ENCODE results near the gene SCTR.
A peak's percentile ranks its signal among the peaks of the same experiment; 100 is the strongest.

SCTR gene

DNA sequence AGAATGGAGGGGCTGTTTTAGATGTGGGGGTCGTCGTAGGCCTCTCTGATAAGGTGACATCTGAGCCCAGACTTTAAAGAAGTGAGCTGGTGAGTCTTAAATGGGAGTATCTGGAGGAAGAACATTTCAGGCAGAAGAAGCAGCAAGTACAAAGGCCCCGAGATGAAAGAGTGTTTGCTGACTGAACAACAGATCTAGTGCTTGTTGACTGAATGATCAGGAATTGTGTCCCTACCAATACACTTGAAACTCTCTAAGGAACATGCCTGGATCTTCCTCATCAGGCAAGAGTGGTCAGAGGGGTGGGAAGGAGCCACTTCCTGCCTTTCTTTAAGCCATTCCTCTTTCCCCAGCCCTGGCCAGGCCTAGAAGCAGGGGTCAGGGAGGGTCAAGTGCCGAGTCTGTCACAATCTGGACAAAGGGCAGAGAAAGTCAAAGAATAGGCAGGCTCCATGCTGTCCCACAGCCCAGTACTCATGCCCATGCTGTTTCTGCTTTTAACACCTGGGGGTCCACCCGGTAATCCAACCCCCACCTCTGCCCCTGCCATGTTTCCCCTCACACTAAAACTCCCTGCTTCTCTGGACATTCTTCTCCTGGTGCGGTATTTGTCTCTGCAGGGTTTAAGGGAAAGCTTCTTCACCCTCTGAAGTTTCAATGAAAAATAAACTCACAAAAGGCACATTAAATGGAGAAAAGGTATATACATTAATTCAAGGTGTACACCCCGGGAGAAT is 95.6 kb downstream of the SCTR start:
- 58% methylated on average over 6 of the region's 7 CpGs for WGBS
- no peak overlapping the region for H2BK120ac ChIP-seq (ENCODE audit: low read depth, low read length)

DNA sequence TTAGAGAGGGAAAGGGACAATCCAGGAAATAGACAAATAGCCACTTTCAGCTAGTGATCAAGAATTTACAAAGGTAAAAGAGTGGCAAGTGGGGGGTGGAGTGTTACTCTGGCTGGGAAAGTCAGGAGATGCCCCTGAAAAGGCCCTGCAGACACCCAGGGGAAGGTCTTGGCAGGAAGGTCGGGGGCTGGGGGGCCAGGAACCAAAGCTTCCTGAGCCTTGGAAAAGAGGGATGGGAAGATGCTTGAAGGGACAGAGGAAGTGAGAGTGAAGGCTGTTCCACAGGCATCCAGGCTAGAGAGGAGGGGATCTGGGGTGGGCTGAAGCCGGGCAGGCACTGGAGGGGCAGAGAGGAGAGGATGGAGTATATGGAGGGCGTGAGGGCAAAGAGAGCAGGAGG is 96.5 kb downstream of the SCTR start:
- Histone ChIP-seq H3K4me3 (ENCODE audit: insufficient read depth in 1 of 2, low read depth in 1 of 2, low read length in 2 of 2) (no peak overlapping the region), H2BK5ac (ENCODE audit: low read depth, low read length, poor library complexity, severe bottlenecking) (no peak overlapping the region), H3K36me3 (ENCODE audit: control insufficient read depth in 1 of 2, insufficient read depth in 2 of 2, low read depth in 1 of 2, low read length in 2 of 2) (no peaks in the 10 kb centered on the region), H3K4me2 (ENCODE audit: low read length, poor library complexity, severe bottlenecking) (no peak overlapping the region), H3K4me1 (ENCODE audit: control insufficient read depth, insufficient read depth, low read depth, low read length) (peaks cover 23% of the 10 kb centered on the region), H4K8ac (ENCODE audit: low read length) (no peak overlapping the region), H3K23ac (ENCODE audit: low read length in 2 of 2) (no peak overlapping the region), H2BK12ac (ENCODE audit: low read length in 2 of 2) (peak overlapping the region in 1 of 2 experiments; percentile 29), H3K18ac (ENCODE audit: low read depth in 1 of 2, low read length in 2 of 2) (peak overlapping the region in 1 of 2 experiments; percentile 18), H2BK15ac (ENCODE audit: low read depth, poor library complexity, severe bottlenecking) (peak overlapping the region; percentile 90), H2BK120ac (ENCODE audit: low read depth, low read length) (no peak overlapping the region), H3K27me3 (ENCODE audit: control insufficient read depth in 1 of 2, insufficient read depth in 1 of 2, low read length in 2 of 2) (peaks cover 18 to 67% of the 10 kb centered on the region in 2 experiments), H2AK5ac (ENCODE audit: low read length, severe bottlenecking) (peak overlapping the region; percentile 23), H2AFZ (ENCODE audit: low read depth, low read length) (no peak overlapping the region), H3K9ac (ENCODE audit: low read length) (no peak overlapping the region), H4K91ac (ENCODE audit: low read length) (peak overlapping the region; percentile 77), H3K4ac (ENCODE audit: low read depth in 1 of 2, low read length in 2 of 2) (no peak overlapping the region), H3K27ac (ENCODE audit: low read length, poor library complexity, severe bottlenecking) (no peak overlapping the region), H3K79me1 (replicated peaks; ENCODE audit: low read length, poor library complexity, severe bottlenecking) (peaks cover 1% of the 10 kb centered on the region), H3K14ac (ENCODE audit: low read length in 2 of 2) (no peak overlapping the region), H3K9me3 (ENCODE audit: control insufficient read depth, low read length) (no peaks in the 10 kb centered on the region)
- 79% methylated on average over 3 of the region's 3 CpGs for WGBS
- no peak for DNase-seq

More for the DNA sequence above, 95.6 kb downstream of the SCTR start:
- no peak overlapping the region for H2BK5ac ChIP-seq (ENCODE audit: low read depth, low read length, poor library complexity, severe bottlenecking)
- peak; percentile 45 for DNase-seq
- no peak overlapping the region for H3K23ac ChIP-seq (ENCODE audit: low read length in 2 of 2)
- H3K27me3 ChIP-seq (ENCODE audit: control insufficient read depth in 1 of 2, insufficient read depth in 1 of 2, low read length in 2 of 2), result peaks cover 14 to 65% of the 10 kb centered on the region in 2 experiments
- no peak overlapping the region for H2AK5ac ChIP-seq (ENCODE audit: low read length, severe bottlenecking)
- H3K9me3 ChIP-seq (ENCODE audit: control insufficient read depth, low read length), result no peaks in the 10 kb centered on the region
- no peak overlapping the region for H3K14ac ChIP-seq (ENCODE audit: low read length in 2 of 2)
- H3K4me1 ChIP-seq (ENCODE audit: control insufficient read depth, insufficient read depth, low read depth, low read length), result peaks cover 29% of the 10 kb centered on the region
- H2AFZ ChIP-seq (ENCODE audit: low read depth, low read length), result no peak overlapping the region
- H3K4me3 ChIP-seq (ENCODE audit: insufficient read depth in 1 of 2, low read depth in 1 of 2, low read length in 2 of 2), result no peak overlapping the region
- H3K36me3 ChIP-seq (ENCODE audit: control insufficient read depth in 1 of 2, insufficient read depth in 2 of 2, low read depth in 1 of 2, low read length in 2 of 2), result no peaks in the 10 kb centered on the region
- H2BK12ac ChIP-seq (ENCODE audit: low read length in 2 of 2), result no peak overlapping the region
- no peak overlapping the region for H4K8ac ChIP-seq (ENCODE audit: low read length)
- no peak overlapping the region for H3K4me2 ChIP-seq (ENCODE audit: low read length, poor library complexity, severe bottlenecking)
- peaks cover 7% of the 10 kb centered on the region for H3K79me1 ChIP-seq (replicated peaks; ENCODE audit: low read length, poor library complexity, severe bottlenecking)
- H3K9ac ChIP-seq (ENCODE audit: low read length), result no peak overlapping the region
- H3K4ac ChIP-seq (ENCODE audit: low read depth in 1 of 2, low read length in 2 of 2), result no peak overlapping the region
- H2BK15ac ChIP-seq (ENCODE audit: low read depth, poor library complexity, severe bottlenecking), result no peak overlapping the region
- no peak overlapping the region for H3K18ac ChIP-seq (ENCODE audit: low read depth in 1 of 2, low read length in 2 of 2)
- no peak overlapping the region for H3K27ac ChIP-seq (ENCODE audit: low read length, poor library complexity, severe bottlenecking)
- no peak overlapping the region for H4K91ac ChIP-seq (ENCODE audit: low read length)

DNA sequence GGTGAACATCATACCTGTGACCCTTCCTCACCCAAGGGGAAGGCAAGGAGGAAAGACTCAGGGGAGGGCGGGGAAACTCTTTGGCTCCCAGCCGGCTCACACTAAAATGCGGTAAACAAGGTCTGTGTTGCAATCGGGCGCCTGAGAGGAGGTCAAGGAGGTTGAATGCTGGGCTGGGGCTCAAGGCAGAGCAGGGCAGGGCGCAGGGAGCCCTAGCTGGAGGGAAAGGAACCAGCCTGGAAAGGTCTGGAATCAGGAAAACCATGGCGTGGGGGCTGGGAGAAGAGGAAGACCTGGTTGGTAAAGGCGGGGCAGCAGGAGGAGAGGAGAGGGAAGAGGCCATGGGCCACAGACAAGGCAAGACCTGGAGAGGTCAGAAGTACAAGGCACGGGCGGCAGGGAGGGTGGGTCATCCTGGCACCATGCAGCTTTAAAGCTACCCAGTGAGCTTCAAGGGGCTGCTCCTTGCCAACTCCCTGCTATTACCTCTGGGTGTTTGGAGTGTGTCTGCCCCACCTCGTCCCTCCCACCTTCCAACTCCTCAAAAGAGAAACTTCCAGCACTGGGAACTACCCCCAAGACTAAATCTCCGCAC is 97.4 kb downstream of the SCTR start:
- H3K36me3 ChIP-seq (ENCODE audit: control insufficient read depth in 1 of 2, insufficient read depth in 2 of 2, low read depth in 1 of 2, low read length in 2 of 2), result no peaks in the 10 kb centered on the region
- H2BK12ac ChIP-seq (ENCODE audit: low read length in 2 of 2), result peak overlapping the region in 1 of 2 experiments; percentile 59
- H3K23ac ChIP-seq (ENCODE audit: low read length in 2 of 2), result no peak overlapping the region
- H4K91ac ChIP-seq (ENCODE audit: low read length), result no peak overlapping the region
- no peak overlapping the region for H3K4ac ChIP-seq (ENCODE audit: low read depth in 1 of 2, low read length in 2 of 2)
- H2BK5ac ChIP-seq (ENCODE audit: low read depth, low read length, poor library complexity, severe bottlenecking), result no peak overlapping the region
- H3K4me3 ChIP-seq (ENCODE audit: insufficient read depth in 1 of 2, low read depth in 1 of 2, low read length in 2 of 2), result no peak overlapping the region
- H3K79me1 ChIP-seq (replicated peaks; ENCODE audit: low read length, poor library complexity, severe bottlenecking), result no peaks in the 10 kb centered on the region
- no peak overlapping the region for H2AFZ ChIP-seq (ENCODE audit: low read depth, low read length)
- DNase-seq, result peak; percentile 60
- no peak overlapping the region for H3K4me2 ChIP-seq (ENCODE audit: low read length, poor library complexity, severe bottlenecking)
- H3K4me1 ChIP-seq (ENCODE audit: control insufficient read depth, insufficient read depth, low read depth, low read length), result peaks cover 19% of the 10 kb centered on the region
- H3K9me3 ChIP-seq (ENCODE audit: control insufficient read depth, low read length), result peaks cover 4% of the 10 kb centered on the region
- no peak overlapping the region for H2AK5ac ChIP-seq (ENCODE audit: low read length, severe bottlenecking)
- no peak overlapping the region for H4K8ac ChIP-seq (ENCODE audit: low read length)
- peak overlapping the region in 1 of 2 experiments; percentile 52 for H3K18ac ChIP-seq (ENCODE audit: low read depth in 1 of 2, low read length in 2 of 2)
- no peak overlapping the region for H2BK15ac ChIP-seq (ENCODE audit: low read depth, poor library complexity, severe bottlenecking)
- no peak overlapping the region for H3K9ac ChIP-seq (ENCODE audit: low read length)
- no peak overlapping the region for H3K14ac ChIP-seq (ENCODE audit: low read length in 2 of 2)
- H3K27me3 ChIP-seq (ENCODE audit: control insufficient read depth in 1 of 2, insufficient read depth in 1 of 2, low read length in 2 of 2), result peaks cover 18 to 59% of the 10 kb centered on the region in 2 experiments
- no peak overlapping the region for H2BK120ac ChIP-seq (ENCODE audit: low read depth, low read length)
- H3K27ac ChIP-seq (ENCODE audit: low read length, poor library complexity, severe bottlenecking), result no peak overlapping the region
- 32% methylated on average over 9 of the region's 12 CpGs for WGBS

DNA sequence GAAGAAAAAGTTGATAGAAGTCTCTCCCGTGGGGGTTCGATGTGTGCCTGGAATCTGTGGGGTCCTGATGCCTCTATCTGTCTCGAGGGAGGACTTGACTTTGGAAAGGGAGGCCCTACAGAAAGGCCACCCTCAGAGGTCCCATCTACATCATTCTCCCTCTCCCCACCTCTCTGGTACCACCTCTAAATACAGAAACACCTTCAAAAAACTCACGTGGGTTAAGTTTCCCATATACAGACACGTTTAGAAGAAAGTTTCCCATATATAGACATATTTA is 97.9 kb downstream of the SCTR start:
- Histone ChIP-seq H3K4me3 (ENCODE audit: insufficient read depth in 1 of 2, low read depth in 1 of 2, low read length in 2 of 2) (no peak overlapping the region), H2BK12ac (ENCODE audit: low read length in 2 of 2) (no peak overlapping the region), H2BK5ac (ENCODE audit: low read depth, low read length, poor library complexity, severe bottlenecking) (no peak overlapping the region), H3K36me3 (ENCODE audit: control insufficient read depth in 1 of 2, insufficient read depth in 2 of 2, low read depth in 1 of 2, low read length in 2 of 2) (no peaks in the 10 kb centered on the region), H3K27ac (ENCODE audit: low read length, poor library complexity, severe bottlenecking) (no peak overlapping the region), H3K79me1 (replicated peaks; ENCODE audit: low read length, poor library complexity, severe bottlenecking) (no peaks in the 10 kb centered on the region), H3K4ac (ENCODE audit: low read depth in 1 of 2, low read length in 2 of 2) (no peak overlapping the region), H4K91ac (ENCODE audit: low read length) (no peak overlapping the region), H3K9me3 (ENCODE audit: control insufficient read depth, low read length) (peaks cover 9% of the 10 kb centered on the region), H2AFZ (ENCODE audit: low read depth, low read length) (no peak overlapping the region), H2BK120ac (ENCODE audit: low read depth, low read length) (peak overlapping the region; percentile 27), H4K8ac (ENCODE audit: low read length) (no peak overlapping the region), H3K23ac (ENCODE audit: low read length in 2 of 2) (no peak overlapping the region), H2BK15ac (ENCODE audit: low read depth, poor library complexity, severe bottlenecking) (peak overlapping the region; percentile 12), H3K14ac (ENCODE audit: low read length in 2 of 2) (no peak overlapping the region), H3K27me3 (ENCODE audit: control insufficient read depth in 1 of 2, insufficient read depth in 1 of 2, low read length in 2 of 2) (peaks cover 19 to 62% of the 10 kb centered on the region in 2 experiments), H3K18ac (ENCODE audit: low read depth in 1 of 2, low read length in 2 of 2) (peak overlapping the region; percentile 30 to 32), H2AK5ac (ENCODE audit: low read length, severe bottlenecking) (no peak overlapping the region), H3K4me2 (ENCODE audit: low read length, poor library complexity, severe bottlenecking) (no peak overlapping the region), H3K9ac (ENCODE audit: low read length) (no peak overlapping the region), H3K4me1 (ENCODE audit: control insufficient read depth, insufficient read depth, low read depth, low read length) (peaks cover 19% of the 10 kb centered on the region)
- WGBS, result 54% methylated on average over 5 of the region's 5 CpGs
- DNase-seq, result no peak

Measured in mesenchymal stem cell (in vitro differentiated cells and primary cell).